Prostate gland (tissue), 2 donors: ENCODE results near the gene PARVB. TPM values are rescaled to one million over a fixed set of nuclear protein-coding genes. Genes with fewer than 3 reads are reported as not detected.

Experiments used
- DNase-seq: peaks from one replicate; pipeline ENCODE4 v3.0.0-alpha.2; 2019; ENCODE audit warnings: low spot score
- H3K27ac ChIP-seq, 2 donors: fragments of 200-600 bp; sonication (generic); 2 replicates each; pipeline ENCODE4 v1.5.1; 2017 to 2019
- H3K27me3 ChIP-seq: fragments of 200-600 bp; sonication (generic); replicated peaks from 2 replicates; pipeline ENCODE4 v1.5.1; 2019; ENCODE audit not compliant: insufficient read depth
- H3K36me3 ChIP-seq, 2 donors: fragments of 200-600 bp; sonication (generic); 1 replicate in 1 of 2; 2 replicates in 1 of 2; pipeline versions ENCODE4 v1.5.1 to v1.8.1; 2017 to 2019
- H3K4me1 ChIP-seq: fragments of 200-600 bp; sonication (generic); replicated peaks from 2 replicates; pipeline ENCODE4 v1.5.1; 2019
- H3K4me3 ChIP-seq, 2 donors: fragments of 200-600 bp; sonication (generic); 2 replicates each; pipeline ENCODE4 v1.5.1; 2017 to 2019
- H3K9me3 ChIP-seq: fragments of 200-600 bp; sonication (generic); 2 replicates; pipeline ENCODE4 v1.5.1; 2017
- CTCF ChIP-seq, 4 experiments: fragments of 200-600 bp in 2 of 4; fragments of 450-650 bp in 2 of 4; sonication (generic) in 2 of 4; IDR thresholded peaks; 1 replicate in 3 of 4; 2 replicates in 1 of 4; pipeline ENCODE4 v1.5.1; 2016 to 2019; ENCODE audit warnings: antibody characterized with exemption in 4 of 4, mild to moderate bottlenecking in 2 of 4, moderate library complexity in 2 of 4
- POLR2A ChIP-seq: fragments of 450-650 bp; IDR thresholded peaks from one replicate; pipeline ENCODE4 v1.6.1; 2016; ENCODE audit warnings: antibody characterized with exemption, mild to moderate bottlenecking
- POLR2AphosphoS5 ChIP-seq: sonication (generic); formaldehyde crosslinking; IDR thresholded peaks from one replicate; pipeline ENCODE4 v1.6.1; 2017; ENCODE audit warnings: antibody characterized with exemption
- WGBS: methylation state at CpG from one replicate; pipeline ENCODE4 v1.1.5; 2018; 5-methylcytosine and 5-hydroxymethylcytosine counted together
- intact Hi-C: fragments of 100-400 bp; cut with DNase I; formaldehyde crosslinking; loops from one replicate; pipeline ENCODE4 v1.14.2; 2022
- total RNA-seq, 2 donors: library from RNA; depleted of rRNA; stranded (reverse); fragments of >200 nt; gene quantifications; one replicate each; pipeline ENCODE4 v1.1.0, GENCODE V29; 2016

The PARVB gene
- total RNA-seq, 2 donors from 2014 or later, result 11.7 to 28.4 TPM

DNA sequence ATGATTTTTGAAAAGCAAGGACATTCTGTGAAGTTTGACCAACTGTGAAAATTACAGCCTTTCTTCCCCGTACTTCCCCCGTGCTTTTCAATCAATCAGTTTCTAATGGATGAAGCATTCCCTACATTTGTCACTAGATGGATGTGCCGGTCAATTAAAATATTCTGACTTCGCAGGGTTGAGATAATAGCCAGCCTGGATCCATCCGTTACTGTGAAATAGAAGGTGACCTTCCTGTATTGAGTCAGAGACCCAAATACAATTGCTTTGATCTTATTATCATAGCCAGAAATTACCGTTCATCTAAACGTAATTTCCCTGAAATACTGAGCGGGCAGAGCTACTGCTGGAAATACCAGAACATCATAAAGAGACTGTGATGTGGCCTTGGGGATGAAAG lies 21.1 kb upstream of the PARVB start:
- Histone ChIP-seq H3K4me3 (no peak overlapping the region), H3K27ac (no peak overlapping the region), H3K36me3 (no peaks in the 10 kb centered on the region), H3K9me3 (no peaks in the 10 kb centered on the region), H3K4me1 (no peaks in the 10 kb centered on the region), H3K27me3 (no peaks in the 10 kb centered on the region)
- intact Hi-C loops, result no loop called here
- WGBS, result 88% methylated on average over 8 of the region's 8 CpGs
- no peak for DNase-seq
- TF ChIP-seq POLR2A (no peak), CTCF (IDR thresholded peaks at IDR 0.05) (no peak)

DNA sequence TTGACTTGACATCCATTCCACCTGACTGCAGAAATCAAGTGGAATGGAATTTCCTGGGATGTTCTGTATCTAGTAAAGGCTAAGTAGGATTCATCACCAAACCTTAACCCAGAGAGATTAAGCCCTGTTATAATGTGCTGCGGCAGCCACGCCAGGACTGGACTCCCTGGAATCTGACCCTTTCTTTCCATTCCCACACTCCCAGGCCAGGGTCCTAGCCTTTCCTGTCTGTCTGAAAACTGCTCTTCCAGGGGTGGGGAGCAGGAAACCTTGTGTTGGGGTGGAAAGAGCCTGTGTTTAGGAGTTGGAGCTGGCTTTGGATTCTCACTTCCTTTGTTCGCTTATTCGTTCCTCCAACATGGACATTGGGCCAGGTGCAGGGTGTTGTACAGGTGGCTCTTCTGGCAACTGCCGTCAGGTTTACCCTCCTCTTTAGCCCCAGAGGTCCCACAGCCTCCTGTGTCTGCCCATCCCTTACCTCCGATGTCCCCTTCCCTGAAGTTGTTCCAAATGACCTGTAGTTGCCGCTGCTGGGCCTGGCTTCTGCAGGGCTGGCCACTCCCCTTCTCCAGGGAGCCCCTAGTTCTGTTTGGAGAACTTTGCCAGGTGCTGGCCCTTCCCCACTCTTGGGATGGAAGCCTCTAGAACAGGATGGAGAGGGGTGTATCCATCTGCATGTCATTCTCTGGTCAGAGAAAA lies 20.5 kb upstream of the PARVB start:
- DNase-seq, result no peak
- TF ChIP-seq POLR2A (no peak), CTCF (IDR thresholded peaks at IDR 0.05) (no peak), POLR2AphosphoS5 (no peak)
- Histone ChIP-seq H3K4me1 (no peaks in the 10 kb centered on the region), H3K9me3 (no peaks in the 10 kb centered on the region), H3K27me3 (no peaks in the 10 kb centered on the region), H3K27ac (no peak overlapping the region), H3K4me3 (no peak overlapping the region), H3K36me3 (no peaks in the 10 kb centered on the region)
- intact Hi-C loops, result no loop called here
- 76% methylated on average over 7 of the region's 7 CpGs for WGBS

DNA sequence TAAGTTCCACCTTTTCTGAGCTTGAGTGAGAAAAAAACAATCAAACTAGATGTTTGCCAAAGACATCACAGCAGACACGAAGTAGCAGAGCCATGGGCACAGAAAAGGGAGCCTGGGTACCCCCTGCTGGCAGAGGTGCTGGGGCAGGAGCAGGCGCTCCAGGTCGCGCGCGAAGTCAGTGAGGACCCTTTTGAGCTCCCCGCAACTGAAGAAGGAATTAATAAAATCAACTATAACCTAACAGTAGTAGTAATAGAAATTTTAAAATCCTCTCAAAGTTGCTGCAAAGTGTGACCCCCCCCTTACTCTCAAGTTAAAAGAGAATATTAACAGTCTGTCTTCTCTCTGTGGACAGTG lies 20.0 kb upstream of the PARVB start:
- Histone ChIP-seq H3K27me3 (no peaks in the 10 kb centered on the region), H3K4me3 (no peak overlapping the region), H3K9me3 (no peaks in the 10 kb centered on the region), H3K36me3 (no peaks in the 10 kb centered on the region), H3K27ac (no peak overlapping the region), H3K4me1 (no peaks in the 10 kb centered on the region)
- intact Hi-C loops, result no loop called here
- TF ChIP-seq CTCF (IDR thresholded peaks at IDR 0.05) (no peak), POLR2A (no peak), POLR2AphosphoS5 (no peak)
- 87% methylated on average over 7 of the region's 7 CpGs for WGBS
- no peak for DNase-seq

- WGBS, result 97% methylated on average over 4 of the region's 4 CpGs
- no peaks in the 10 kb centered on the region for H3K4me1 ChIP-seq
- TF ChIP-seq POLR2AphosphoS5 (no peak), POLR2A (no peak), CTCF (IDR thresholded peaks at IDR 0.05) (no peak)
- H3K36me3 ChIP-seq, result no peaks in the 10 kb centered on the region
- no peak overlapping the region for H3K27ac ChIP-seq
- no peak for DNase-seq
- no peaks in the 10 kb centered on the region for H3K27me3 ChIP-seq
- intact Hi-C loops, result no loop called here
- H3K9me3 ChIP-seq, result no peaks in the 10 kb centered on the region
- H3K4me3 ChIP-seq, result no peak overlapping the region
Measured at GRCh38 chr22:44005524-44005923, 18.6 kb upstream of the PARVB start.

DNA sequence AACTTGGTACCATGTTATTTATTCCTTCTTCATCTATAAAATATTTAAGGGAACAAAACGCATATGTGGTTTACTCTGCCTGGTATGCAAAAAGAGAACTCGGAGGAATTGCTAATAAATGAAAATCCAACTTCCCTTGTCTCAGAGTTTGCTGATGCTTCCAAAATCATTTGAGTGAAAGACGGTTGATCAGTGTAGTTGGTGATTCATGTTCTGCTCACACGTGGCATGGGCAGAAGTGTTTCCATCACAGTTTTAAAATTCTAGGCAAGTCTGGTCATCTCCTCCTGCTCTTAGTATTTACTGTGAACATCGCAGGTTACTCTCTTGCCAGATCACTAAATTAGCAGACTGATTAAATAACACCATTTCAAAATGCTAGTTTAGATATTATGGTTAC lies 11.9 kb upstream of the PARVB start:
- H3K27me3 ChIP-seq, result no peaks in the 10 kb centered on the region
- H3K36me3 ChIP-seq, result no peaks in the 10 kb centered on the region
- H3K9me3 ChIP-seq, result no peaks in the 10 kb centered on the region
- H3K4me1 ChIP-seq, result no peaks in the 10 kb centered on the region
- no peak overlapping the region for H3K4me3 ChIP-seq
- no peak for TF ChIP-seq CTCF (IDR thresholded peaks at IDR 0.05)
- no peak for TF ChIP-seq POLR2AphosphoS5
- no peak for TF ChIP-seq POLR2A
- WGBS, result 67% methylated on average over 5 of the region's 5 CpGs
- no peak for DNase-seq
- intact Hi-C loops, result no loop called here
- no peak overlapping the region for H3K27ac ChIP-seq
